ENCODE measurements around the gene TARP.

TARP gene

DNA sequence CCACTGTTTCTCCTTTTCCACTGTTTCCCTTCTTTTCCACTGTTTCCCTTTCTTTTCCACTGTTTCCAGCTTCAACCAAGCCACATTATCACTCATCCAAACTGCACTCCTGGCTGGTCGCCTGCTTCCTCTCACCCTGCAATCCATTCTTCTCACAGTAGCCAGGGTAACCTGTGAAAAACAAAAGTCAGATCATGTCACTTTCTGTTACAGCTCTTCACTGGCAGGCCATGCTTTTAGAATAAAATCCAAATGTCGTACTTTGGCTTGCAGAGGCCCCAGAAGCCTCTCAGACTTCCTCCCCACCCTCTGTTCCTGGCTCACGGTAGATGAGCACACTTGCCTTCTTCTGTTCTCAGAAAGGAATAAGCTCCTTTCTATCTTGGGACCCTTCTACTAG, 61.5 kb downstream of the TARP start:
- DNase-seq, result no peak

GRCh38 chr7:38211486-38211885, 62.0 kb downstream of the TARP start:
- no peak for DNase-seq
